Subcutaneous abdominal adipose tissue (tissue), 5 donors: ENCODE results near the gene SNCAIP.
"Not testable (repeated sequence)": the region's sequence is repeated elsewhere in the genome, so short reads cannot be mapped to it uniquely, and the experiment has no call there.

Source experiments
- H3K27ac ChIP-seq: one replicate; pipeline ENCODE4 v1.7.0; 2013; ENCODE audit warnings: low read depth, mild to moderate bottlenecking, inconsistent platforms, low read length, moderate library complexity
- H3K27me3 ChIP-seq, 5 donors: one replicate each; pipeline ENCODE4 v1.7.0; 2013; ENCODE audit warnings: low read length in 5 of 5, inconsistent platforms in 1 of 5; ENCODE audit not compliant: control insufficient read depth in 5 of 5, insufficient read depth in 4 of 5
- H3K36me3 ChIP-seq, 5 donors: one replicate each; pipeline ENCODE4 v1.7.0; 2013; ENCODE audit warnings: low read length in 5 of 5; ENCODE audit not compliant: control insufficient read depth in 5 of 5, insufficient read depth in 5 of 5
- H3K4me1 ChIP-seq, 5 donors: one replicate each; pipeline ENCODE4 v1.7.0; 2013; ENCODE audit warnings: low read length in 5 of 5, mild to moderate bottlenecking in 3 of 5, moderate library complexity in 1 of 5; ENCODE audit not compliant: control insufficient read depth in 5 of 5, insufficient read depth in 5 of 5
- H3K4me3 ChIP-seq, 5 donors: one replicate each; pipeline ENCODE4 v1.7.0; 2013; ENCODE audit warnings: low read length in 5 of 5, low read depth in 1 of 5
- H3K9ac ChIP-seq, 5 donors: one replicate each; pipeline ENCODE4 v1.7.0; 2013; ENCODE audit warnings: low read length in 5 of 5, mild to moderate bottlenecking in 4 of 5, moderate library complexity in 3 of 5
- H3K9me3 ChIP-seq, 5 donors: one replicate each; pipeline ENCODE4 v1.7.0; 2013; ENCODE audit warnings: low read length in 5 of 5; ENCODE audit not compliant: control insufficient read depth in 5 of 5
- donor health status: healthy.
- donor health status: healthy.
- donor health status: healthy.
- donor health status: healthy.
- donor health status: healthy.

SNCAIP gene

DNA sequence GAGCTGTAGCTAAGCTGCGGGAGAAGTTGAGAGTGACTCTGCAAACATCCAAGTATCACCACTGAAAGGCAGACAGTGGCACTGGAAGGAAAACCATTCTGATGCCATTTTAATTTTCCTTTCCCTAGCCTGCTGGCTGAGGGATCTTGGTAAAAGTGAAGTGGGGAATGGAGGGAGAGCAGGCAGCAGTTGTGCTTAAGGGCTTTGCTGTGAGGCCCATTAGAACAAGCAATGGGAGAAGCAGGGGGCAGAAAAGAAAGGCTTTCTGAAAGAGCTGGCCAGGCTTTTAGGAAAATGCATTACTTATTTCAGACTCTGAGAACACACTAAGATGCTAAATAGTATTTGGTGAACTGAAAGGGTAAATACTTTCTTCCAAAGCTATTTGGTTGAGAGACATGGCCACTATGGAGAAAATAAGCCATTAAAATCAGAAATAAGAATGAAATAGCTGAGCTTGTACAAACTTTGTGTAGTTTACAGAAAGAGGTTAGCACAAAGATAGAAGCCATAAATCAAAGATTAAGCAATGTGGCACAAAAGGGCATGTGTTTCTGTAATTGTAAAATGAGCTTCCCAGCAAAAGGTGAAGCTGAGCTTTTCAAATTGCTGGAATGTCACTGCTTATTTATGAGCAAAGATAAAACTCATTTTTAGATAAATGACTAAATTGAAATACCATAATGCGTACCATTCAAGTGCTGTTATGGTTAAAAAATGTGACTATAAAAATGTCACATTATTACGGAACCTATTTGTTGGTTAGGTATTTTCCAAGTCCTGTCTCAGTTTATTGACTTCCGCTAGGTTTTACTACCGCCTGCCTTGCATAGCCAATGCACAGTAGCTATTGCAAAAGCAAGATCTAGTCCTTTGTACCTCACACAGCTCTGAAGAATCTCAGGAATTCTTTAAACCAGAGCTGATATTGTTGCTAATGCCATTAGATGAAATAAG, 20.8 kb downstream of the SNCAIP start:
- H3K27me3 ChIP-seq = no peaks in the 10 kb centered on the region
- no peak overlapping the region for H3K27ac ChIP-seq
- H3K36me3 ChIP-seq = no peaks in the 10 kb centered on the region
- no peak overlapping the region for H3K4me3 ChIP-seq
- no peak overlapping the region for H3K9ac ChIP-seq
- no peaks in the 10 kb centered on the region for H3K9me3 ChIP-seq
- H3K4me1 ChIP-seq = peaks cover 0 to 3% (median 0%) of the 10 kb centered on the region in 5 donors

DNA sequence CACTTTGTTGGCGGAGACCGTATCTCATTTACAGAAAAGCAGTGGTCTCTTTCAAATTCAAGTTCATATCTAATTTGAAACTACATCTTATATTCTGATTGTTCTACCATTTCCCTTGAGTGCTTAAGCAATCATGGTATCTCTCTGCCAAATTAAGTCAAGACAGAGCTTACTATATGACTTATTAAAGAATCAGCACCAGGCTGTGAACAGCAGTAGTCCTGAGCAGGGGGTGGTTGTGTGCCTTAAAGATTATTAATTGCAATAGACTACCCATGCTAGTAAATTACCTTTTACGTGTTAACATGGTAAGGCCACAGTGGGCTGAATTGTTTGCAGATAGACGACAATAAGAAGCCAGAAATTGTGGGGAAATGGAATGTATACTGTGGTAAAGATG, 21.5 kb downstream of the SNCAIP start:
- Histone ChIP-seq H3K9me3 (no peaks in the 10 kb centered on the region), H3K4me3 (no peak overlapping the region), H3K27ac (no peak overlapping the region), H3K9ac (no peak overlapping the region), H3K4me1 (peaks cover 0 to 3% (median 0%) of the 10 kb centered on the region in 5 donors), H3K27me3 (no peaks in the 10 kb centered on the region), H3K36me3 (no peaks in the 10 kb centered on the region)

DNA sequence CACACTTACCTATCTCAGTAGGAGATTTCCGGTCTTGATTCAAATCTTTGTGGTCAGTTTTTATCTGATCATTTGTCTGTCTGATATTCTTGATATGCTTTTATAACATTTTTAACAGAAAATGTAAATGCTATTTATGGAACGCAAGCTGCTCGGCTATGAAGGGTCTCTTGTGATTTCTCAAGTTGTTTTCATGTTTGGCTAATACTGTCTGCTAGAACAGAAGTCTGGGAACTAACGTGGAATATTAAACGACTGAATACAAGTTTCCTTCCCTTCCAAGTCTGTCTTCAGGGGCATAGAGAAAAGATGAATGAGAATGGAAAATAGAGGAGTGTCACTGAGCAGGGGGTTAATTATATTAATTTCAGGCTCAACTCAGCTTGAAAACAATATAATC, 27.6 kb downstream of the SNCAIP start:
- no peak overlapping the region for H3K9ac ChIP-seq
- no peaks in the 10 kb centered on the region for H3K9me3 ChIP-seq
- H3K4me1 ChIP-seq = no peaks in the 10 kb centered on the region

DNA sequence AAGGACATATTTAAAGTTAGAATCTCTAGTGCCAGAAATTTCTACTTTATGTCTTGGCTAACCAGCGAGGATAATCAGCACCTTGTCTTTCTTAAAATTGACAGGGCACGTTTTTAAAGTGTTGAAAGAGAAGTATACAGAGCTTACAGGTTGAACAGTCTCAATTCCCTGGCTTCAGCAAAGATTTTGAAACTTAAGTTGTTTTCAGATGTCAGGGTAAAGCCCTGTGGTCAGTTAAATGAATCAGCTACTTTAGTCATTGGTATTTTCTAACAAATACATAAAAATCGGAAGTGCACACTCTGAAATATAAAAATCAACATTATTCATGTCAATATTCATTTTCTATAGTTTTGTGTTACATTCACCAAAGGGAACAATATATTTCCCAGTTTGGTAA, 29.1 kb downstream of the SNCAIP start:
- Histone ChIP-seq H3K9me3 (no peaks in the 10 kb centered on the region), H3K4me3 (no peak overlapping the region), H3K9ac (no peak overlapping the region), H3K27ac (no peak overlapping the region), H3K27me3 (no peaks in the 10 kb centered on the region), H3K4me1 (no peaks in the 10 kb centered on the region), H3K36me3 (no peaks in the 10 kb centered on the region)

More for the DNA sequence above, 27.6 kb downstream of the SNCAIP start:
- H3K27me3 ChIP-seq = no peaks in the 10 kb centered on the region
- H3K4me3 ChIP-seq = no peak overlapping the region
- no peak overlapping the region for H3K27ac ChIP-seq
- H3K36me3 ChIP-seq = no peaks in the 10 kb centered on the region

DNA sequence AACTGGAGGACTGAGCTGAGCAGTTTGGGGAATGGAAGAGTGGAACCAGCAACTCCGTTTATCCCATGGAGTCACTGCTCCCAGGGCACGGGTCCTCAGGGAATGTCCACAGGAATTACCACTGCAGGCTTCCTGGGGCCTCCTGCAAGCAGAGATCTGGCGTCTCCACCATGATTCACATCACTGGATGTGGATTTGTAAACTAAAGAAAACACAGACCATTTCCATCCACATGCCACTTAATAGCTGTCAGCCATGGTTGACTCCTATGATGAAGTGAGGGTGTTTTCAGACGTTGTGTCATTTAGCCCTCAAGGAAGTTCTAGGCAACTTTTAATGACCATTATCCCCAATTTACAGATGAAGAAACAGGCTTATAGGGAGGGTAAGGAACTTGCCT, 30.2 kb downstream of the SNCAIP start:
- H3K27ac ChIP-seq = no peak overlapping the region
- H3K4me1 ChIP-seq = no peaks in the 10 kb centered on the region
- H3K36me3 ChIP-seq = no peaks in the 10 kb centered on the region
- H3K9ac ChIP-seq = no peak overlapping the region
- no peaks in the 10 kb centered on the region for H3K27me3 ChIP-seq
- H3K9me3 ChIP-seq = no peaks in the 10 kb centered on the region
- H3K4me3 ChIP-seq = no peak overlapping the region

DNA sequence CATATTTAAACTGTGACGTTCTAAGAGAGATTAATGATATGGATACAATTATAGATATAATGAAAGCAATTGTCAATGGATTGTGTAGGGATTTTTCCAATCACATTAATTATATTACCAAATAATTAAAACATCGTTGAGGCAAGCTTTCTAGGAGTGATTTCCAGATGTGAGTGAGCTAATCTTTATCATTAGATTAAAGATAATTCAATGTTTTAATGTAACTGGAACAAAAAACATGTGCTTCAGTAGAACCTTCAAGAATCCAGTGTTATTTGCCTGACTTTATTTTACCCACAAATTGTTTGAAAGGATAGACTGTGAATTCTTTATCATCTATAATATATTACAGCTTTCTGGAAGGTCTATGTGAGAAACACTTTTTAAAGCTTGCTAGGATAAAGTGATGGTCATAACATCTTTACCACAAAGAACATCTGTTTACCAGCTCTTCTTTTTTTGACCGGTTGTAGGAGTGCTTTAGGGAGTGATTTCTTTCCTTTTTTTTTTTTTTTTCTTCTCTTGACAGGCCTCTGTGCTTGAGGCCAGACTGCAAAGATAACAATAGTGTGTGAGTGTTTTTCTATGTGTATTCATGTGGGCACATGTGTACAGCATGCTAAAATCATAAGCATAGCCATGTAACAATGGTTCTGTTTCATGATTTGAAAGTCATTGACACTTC, 35.0 kb downstream of the SNCAIP start:
- no peaks in the 10 kb centered on the region for H3K9me3 ChIP-seq
- H3K36me3 ChIP-seq = no peaks in the 10 kb centered on the region
- H3K9ac ChIP-seq = no peak overlapping the region
- no peaks in the 10 kb centered on the region for H3K27me3 ChIP-seq
- no peak overlapping the region for H3K4me3 ChIP-seq
- no peaks in the 10 kb centered on the region for H3K4me1 ChIP-seq
- no peak overlapping the region for H3K27ac ChIP-seq

DNA sequence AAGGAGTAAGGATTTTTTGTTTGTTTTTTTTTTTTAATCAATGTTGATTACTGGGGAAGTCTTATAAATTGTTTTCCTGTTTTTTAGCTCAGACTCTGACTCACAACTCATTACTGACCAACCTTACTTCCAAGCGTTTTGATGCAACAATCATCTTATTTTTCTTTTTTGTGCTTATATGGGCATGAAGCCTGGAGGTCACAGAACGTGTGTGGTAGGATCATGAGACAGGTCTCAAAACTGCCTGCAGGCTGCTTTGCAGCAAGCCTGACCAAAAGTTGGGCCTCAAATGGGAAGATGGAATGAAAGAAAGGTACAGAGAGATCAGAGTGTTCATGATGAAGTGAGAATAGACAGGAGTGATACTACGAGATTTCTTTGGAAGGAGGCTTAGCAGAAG, 38.5 kb downstream of the SNCAIP start:
- no peaks in the 10 kb centered on the region for H3K4me1 ChIP-seq
- no peaks in the 10 kb centered on the region for H3K27me3 ChIP-seq
- no peaks in the 10 kb centered on the region for H3K9me3 ChIP-seq

DNA sequence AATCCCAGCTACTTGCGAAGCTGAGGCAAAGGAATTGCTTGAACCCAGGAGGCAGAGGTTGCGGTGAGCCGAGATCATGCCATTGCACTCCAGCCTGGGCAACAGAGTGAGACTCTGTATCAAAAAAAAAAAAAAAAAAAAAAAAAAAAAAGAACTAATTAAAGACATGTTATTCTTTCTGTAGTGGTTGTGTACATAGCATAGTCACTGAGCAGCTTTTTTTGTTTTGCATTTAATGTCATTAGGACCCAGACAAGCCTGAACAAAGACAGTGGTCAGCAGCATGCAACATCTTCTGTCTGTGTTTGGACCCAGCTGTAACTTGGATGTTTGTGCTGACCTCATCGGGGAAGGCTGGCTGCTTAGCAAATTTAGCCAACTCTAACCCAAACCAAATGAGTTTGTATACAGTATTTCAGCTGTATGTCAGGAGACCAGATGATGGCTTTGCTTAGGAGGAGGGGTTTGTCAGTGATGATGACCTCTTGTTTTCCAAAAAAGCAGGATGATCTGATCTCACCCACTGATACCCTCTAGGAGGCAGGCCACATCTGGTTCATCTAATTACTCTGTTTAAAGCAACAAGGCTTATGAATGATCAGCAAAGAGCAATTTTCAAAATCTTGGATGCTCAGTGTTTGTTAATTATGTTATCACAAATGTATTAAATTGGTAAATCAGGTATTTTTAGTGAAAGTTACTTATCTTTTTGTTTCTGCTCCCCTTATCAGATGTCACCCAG, 39.5 kb downstream of the SNCAIP start:
- Histone ChIP-seq H3K9me3 (no peaks in the 10 kb centered on the region), H3K27ac (no peak overlapping the region), H3K4me1 (peaks cover 0 to 2% (median 0%) of the 10 kb centered on the region in 5 donors), H3K9ac (no peak overlapping the region), H3K27me3 (no peaks in the 10 kb centered on the region), H3K36me3 (no peaks in the 10 kb centered on the region), H3K4me3 (no peak overlapping the region)

More for the DNA sequence above, 38.5 kb downstream of the SNCAIP start:
- no peak overlapping the region for H3K4me3 ChIP-seq
- no peaks in the 10 kb centered on the region for H3K36me3 ChIP-seq
- no peak overlapping the region for H3K27ac ChIP-seq
- H3K9ac ChIP-seq = no peak overlapping the region

DNA sequence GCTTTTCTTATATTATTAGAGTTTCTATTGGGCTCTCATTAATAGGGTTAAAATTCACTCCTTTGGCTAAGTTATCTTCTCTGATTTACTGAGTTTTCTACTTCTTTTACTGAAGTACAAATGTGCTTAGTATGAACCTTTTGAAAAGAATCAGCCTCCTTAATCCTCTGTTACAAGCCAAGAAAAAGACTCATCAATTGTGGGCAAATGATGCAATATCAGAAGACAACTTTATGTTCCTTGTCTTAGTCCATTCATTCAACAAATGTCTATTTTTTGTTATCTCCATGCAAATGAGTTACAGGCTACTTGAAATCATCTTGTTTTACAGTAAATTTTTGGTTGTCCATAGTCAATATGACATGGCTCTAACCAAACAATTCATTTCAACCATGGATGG, 40.3 kb downstream of the SNCAIP start:
- no peaks in the 10 kb centered on the region for H3K36me3 ChIP-seq

DNA sequence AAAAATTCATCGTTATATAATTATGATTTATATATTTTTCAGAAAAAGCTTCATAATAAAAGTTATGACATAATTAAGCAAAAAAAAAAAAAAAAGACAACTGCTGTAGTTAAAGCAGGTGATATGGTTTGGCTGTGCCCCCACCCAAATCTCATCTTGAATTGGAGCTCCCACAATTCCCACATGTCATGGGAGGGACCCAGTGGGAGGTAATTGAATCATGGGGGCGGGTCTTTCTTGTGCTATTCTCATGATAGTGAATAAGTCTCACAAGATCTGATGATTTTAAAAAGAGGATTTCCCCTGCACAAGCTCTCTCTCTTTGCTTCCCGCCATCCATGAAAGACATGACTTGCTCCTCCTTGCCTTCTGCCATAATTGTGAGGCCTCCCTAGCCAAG, 41.3 kb downstream of the SNCAIP start:
- not testable (repeated sequence) for H3K4me1 ChIP-seq, H3K27ac ChIP-seq, H3K27me3 ChIP-seq, H3K9me3 ChIP-seq, H3K9ac ChIP-seq, H3K4me3 ChIP-seq, H3K36me3 ChIP-seq

More for the DNA sequence above, 40.3 kb downstream of the SNCAIP start:
- Histone ChIP-seq H3K27me3 (no peaks in the 10 kb centered on the region), H3K27ac (no peak overlapping the region), H3K4me3 (no peak overlapping the region), H3K9ac (no peak overlapping the region), H3K4me1 (peaks cover 0 to 5% (median 0%) of the 10 kb centered on the region in 5 donors), H3K9me3 (no peaks in the 10 kb centered on the region)
